Stimulated activated CD4-positive, alpha-beta T cell treated with anti-CD3 and anti-CD28 coated beads, TNF-alpha, amount 100 ng/mL, for 48 hours (primary cell): ENCODE data around the gene DLG4.

Experiments used
- DNase-seq, 3 donors: peaks; one replicate each; pipeline ENCODE4 v3.0.0-alpha.2; 2020; ENCODE audit warnings: low read depth in 3 of 3

Gene DLG4

DNA sequence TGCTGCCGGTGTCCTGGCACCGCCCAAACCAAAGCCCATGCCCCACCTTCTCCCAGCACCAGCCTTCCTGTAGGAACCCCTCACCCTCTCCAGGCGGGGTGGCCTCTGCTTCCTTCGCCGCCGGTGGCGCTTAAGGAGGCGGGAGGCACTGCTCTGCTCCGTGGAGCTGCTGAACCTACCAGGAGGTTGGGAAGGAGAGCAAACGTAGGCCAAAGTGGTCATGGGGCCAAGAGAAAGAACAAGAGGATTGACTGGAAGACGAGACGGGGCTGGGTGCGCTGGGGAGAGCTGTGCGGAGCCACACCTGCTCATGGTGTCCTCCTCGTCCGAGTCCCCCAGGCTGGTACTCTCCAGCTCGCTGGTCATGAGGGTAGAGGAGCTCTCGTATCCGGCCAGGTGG lies 9.9 kb upstream of the DLG4 start:
- DNase-seq, result no peak

- DNase-seq, result no peak
These were observed 9.3 kb upstream of the DLG4 start for GRCh38 chr17:7228920-7229319.

DNA sequence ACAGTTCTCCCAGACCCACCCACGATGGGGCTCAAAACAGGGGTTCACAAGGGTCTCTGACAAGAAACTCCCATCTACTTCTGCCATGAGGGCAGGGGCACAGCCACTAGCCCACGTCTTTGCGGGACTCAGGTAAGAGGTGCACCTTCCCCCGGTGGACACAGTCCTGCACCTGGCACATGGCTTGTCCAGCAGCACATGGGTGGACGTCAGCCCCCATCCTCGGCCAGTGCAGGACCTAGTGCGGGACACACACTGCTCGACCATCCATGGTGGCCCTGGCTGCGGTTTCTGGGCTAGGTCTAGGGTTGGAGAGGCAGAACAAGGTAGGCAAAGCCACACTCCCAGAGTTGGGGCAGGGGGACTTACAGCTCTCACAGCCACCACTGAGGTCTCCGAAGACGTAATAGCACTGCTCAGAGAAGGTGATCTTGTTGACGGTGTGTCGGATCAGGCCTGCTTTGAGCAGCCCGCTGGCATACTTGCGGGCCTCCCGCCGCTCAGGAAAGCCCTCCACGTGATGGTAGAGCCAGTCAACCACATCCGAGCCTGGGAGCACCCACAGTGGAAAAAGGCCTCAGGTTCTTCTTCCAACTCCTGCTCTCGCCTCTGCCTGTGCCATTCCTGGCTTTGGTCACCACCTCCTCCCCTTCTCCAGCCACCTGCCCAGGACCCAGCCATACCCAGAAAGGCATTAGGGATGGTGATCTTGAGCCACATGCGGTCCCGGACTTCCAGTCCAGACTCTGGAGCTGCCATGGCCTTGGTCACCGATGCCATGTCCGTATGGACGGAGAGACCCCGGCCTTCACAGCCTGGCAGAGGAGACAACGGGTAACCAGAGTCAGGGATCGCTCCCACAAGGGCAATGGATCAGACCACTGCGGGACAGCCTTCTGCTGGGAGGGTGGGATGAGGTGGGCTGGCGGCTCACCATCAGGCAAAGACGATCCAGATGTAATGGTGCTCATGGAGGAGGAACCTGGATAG lies 7.4 kb upstream of the DLG4 start:
- DNase-seq, result no peak

- DNase-seq, result no peak
These were observed 6.2 kb upstream of the DLG4 start for GRCh38 chr17:7225711-7226331.

DNA sequence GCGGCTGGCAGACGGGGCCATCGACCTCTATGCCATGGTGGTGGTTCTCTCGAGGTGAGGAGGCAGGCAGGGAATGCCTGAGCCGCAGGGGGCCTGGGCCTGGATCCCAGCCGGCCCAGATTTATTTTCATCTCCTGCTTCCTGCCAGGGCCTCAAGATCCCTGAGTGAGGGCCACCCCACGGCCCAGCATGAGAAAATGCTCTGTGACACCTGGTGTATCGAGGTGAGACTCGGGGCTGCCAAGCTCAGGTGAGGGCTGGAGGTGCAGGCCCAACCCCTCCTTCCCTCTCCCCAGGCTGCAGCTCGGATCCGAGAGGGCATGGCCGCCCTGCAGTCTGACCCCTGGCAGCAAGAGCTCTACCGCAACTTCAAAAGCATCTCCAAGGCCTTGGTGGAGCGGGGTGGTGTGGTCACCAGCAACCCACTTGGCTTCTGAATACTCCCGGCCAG lies 5.0 kb upstream of the DLG4 start:
- no peak for DNase-seq

DNA sequence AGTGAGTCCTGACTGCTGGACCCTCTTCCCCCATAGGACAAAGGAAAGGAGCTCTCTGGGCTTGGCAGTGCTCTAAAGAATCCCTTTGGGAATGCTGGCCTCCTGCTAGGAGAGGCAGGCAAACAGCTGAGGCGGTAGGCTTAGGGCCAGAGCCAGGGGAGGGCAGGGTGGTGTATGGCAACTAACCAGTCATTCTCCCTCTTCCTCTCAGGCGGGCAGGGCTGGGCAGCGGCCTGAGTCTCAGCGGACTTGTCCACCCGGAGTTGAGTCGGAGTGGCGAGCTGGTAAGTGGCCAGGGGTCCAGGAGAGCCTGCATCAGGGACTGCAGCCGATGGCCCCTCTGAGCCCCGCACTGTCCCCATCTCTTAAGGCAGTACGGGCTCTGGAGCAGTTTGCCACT lies 4.5 kb upstream of the DLG4 start:
- DNase-seq, result no peak

- DNase-seq, result no peak
These were observed 3.7 kb upstream of the DLG4 start for GRCh38 chr17:7223375-7223774.

DNA sequence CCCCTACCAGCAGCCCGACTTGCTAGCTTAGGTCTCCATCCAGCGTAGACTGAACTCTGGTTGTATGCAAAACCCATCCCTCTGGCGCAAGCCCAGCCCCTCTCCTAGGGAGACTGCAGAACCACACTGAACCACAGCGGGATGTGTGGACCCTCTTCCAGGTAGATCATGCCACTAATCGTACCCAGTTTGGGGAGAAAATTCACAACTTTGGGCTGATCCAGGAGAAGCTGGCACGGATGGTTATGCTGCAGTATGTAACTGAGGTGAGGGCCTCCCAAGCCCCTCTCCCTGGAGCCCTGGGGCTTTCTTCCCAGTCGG lies 3.3 kb upstream of the DLG4 start:
- DNase-seq, result no peak

DNA sequence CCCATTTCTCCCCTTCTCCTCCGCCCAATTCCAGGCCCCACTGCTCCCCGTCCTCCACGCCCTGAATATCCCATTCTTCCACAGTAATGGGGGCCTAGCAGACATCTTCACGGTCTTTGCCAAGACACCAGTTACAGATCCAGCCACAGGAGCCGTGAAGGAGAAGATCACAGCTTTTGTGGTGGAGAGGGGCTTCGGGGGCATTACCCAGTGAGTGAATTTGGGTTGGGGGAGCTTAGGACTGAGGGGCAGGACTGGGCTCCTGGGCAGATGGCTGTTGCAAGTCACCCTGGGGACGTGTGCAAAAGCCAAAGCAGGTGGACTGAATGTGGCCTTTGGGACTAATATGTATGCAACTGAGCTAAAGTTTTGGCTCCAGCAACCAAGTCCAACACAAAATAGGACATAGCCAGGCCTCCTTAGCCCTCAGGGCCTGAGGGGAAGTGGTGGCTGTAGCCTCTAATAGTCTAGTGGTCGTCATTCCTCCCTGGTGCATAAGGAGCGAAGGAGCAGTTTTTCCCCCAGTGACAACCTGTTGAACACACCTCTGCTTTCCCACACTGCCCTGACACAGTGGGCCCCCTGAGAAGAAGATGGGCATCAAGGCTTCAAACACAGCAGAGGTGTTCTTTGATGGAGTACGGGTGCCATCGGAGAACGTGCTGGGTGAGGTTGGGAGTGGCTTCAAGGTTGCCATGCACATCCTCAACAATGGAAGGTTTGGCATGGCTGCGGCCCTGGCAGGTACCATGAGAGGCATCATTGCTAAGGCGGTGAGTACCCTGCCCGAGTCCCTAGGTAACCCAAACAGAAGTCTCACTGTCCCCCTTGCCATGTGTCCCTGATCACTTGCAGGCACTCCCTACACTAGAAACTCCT lies 2.7 kb upstream of the DLG4 start:
- no peak for DNase-seq

DNA sequence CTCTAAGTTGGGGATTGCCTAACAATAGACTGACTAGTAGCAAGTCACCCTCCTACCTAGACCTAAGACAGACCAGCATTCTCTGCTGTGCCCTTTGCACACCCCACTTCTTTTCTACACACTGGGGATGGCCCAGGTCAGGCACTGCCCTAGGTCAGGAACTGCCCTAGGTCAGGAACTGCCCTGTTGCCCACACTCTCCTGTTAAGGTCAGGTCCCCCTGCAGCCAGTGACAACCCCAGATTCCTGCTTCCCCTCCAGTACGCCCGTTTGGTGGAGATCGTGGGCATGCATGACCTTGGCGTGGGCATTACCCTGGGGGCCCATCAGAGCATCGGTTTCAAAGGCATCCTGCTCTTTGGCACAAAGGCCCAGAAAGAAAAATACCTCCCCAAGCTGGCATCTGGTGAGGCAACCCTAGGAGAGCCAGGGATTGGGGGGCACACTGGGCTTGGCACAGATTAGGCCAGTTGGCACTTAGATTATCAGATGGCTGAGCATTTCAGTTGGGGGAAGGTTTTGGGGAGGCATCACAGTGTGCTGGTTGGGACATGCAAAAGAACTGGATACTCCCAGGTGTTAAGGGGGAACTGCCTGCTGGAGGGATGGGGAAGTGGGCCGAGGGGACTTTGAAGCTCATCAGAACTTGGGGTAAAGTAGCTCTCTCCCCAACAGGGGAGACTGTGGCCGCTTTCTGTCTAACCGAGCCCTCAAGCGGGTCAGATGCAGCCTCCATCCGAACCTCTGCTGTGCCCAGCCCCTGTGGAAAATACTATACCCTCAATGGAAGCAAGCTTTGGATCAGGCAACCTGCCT lies 1.8 kb upstream of the DLG4 start:
- DNase-seq, result no peak

GRCh38 chr17:7220593-7221277 lies 1.1 kb upstream of the DLG4 start:
- no peak for DNase-seq

- no peak for DNase-seq
These were observed 316 bp downstream of the DLG4 start for GRCh38 chr17:7219229-7219811.

DNA sequence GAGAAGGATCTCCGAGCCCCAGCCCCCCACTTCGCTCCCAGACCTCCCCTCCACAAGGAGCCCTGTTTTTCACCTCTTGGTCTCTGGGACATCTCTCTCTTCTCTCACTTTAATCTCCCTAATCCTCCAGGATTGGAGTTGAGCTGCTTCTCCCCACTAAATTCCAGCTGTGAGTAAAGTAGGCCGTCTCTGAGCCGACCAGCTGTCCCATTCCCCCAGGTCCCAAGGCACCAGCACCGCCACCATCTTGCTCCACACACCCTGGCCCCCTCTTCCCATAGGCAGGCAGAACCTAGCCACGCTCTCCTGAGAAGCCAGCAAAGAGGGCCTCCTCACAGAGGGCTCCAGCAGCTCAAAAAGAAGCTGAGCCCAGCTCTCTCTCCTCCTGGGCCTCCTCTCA lies 878 bp downstream of the DLG4 start:
- DNase-seq, result no peak

DNA sequence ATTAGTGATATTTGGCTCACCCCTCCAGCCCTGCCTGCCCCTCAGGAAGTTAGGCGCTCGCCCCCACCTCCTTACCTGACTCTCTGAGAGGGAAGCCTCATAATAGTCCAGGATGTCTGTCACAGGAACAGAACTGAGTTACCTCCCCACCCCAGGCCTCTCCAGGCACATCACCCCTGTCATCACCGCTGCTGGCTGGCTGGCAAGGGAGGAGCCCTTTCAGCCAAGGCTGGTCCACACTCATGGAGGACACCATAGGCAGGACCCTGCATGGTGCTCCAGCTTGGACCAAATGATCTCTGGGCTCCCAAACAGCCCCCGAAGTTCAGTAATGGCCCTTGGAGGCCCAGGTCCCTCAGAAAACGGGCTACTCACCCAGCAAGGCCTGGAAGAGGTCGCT lies 1.5 kb downstream of the DLG4 start:
- no peak for DNase-seq

DNA sequence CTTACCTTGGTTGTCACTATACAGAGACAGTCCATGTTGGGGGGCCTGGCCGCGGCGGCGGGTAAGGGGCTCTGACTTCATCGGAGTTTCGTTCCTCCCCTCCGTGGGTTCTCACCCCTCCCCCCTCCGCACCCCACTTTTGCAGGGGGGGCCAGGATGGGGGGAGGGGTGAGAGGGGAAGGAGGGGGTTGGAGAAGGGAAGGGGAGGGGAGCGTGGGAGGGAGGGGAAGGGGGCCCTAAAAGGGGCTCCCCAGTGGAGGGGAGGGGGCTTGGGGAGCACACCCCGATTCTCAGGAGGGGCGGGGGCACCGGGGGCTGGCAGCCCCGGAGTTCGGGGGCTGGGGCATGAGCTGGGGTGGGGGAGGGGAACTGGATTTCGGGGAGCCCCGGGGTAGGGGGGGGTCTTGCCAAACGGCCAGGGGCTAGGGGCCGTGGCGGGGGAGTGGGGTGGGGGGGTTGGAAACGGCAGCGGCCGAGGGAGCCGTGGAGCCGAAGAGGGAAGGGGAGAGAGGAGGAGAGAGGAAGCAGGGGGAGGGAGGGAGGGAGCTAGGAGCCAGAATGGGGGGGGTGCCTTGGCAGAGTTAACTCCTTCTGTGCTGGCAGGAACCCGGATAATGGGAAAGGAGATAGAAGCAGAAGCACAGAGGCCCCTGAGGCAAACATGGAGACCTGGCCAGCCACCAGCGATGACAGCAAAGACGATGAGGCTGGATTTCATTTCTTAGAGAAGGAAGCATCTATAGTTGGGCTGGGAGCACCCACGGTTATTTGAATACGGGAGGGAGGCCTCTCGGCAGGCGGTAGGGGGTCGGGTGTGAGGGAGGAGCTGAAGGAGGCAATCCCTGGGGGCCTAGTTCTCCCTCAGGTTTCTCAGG lies 2.3 kb downstream of the DLG4 start:
- DNase-seq, result no peak

DNA sequence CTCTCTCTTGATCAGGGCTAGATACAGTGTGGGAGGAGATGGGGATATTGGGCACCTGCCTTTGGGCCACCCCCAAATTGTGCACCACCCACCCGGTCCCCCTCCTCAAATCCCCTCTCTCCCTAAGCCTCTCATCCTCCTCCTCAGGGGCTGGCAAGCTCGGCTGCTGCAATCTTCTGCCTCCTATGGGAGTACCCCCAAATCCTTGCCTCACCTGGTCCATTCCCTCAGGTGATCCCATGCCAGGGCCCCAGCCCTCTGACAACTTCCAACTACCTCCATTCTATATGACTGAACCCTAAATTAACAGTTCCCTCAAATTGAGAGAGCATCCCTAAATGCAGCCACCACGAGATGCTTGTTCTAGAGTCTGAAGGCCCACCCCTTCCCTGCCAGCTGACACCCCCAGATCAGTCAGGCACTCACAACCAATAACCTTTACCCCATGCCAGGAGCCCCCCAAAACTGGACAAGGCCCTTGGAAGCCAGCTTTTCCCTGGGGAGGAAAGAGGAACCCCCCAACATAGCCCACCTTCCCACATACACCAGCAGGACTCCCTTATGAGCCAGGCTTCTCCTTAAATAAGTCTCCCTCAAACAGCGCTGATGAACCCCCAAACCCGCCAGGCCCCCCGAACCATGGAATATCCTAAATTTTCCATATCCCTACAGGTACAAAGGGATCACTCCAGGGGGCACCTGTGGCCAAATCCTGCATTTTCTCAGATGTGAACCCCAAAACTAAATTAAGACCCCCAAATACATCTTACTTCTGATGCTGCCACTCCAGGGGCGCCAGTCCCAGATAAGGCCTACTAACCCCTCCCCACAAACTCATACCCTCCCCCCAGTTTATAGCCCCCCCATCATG lies 3.2 kb downstream of the DLG4 start:
- no peak for DNase-seq

- DNase-seq, result no peak
These were observed 3.9 kb downstream of the DLG4 start for GRCh38 chr17:7215652-7216180.

DNA sequence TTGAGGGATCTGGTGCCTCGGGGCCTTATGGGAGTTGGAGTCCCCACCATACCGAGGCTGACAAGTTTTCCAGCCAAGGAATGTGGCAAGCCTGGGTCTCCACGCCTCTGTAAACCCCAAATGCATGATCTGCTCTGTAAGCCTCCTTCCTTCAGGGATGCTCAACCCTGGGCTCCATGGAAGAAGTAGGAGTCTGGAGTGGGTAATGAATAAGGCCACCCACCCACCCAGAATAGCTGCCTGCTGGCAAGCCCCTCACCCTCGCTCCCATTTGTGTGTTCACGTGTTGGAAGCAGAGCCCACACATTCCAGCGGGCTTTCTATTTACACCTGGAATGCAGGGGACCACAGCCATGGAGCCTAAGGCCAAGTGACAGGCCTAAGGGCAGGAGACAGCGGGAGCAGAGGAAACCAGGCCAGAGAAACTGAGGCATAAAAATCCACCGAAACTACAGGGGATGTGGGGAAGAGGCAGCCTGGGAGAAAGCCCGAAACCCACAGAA lies 4.4 kb downstream of the DLG4 start:
- DNase-seq, result no peak
